Lung (tissue), 12 donors: ENCODE results near the gene HSF5. TPM values are rescaled to one million over a fixed set of nuclear protein-coding genes. Genes with fewer than 3 reads are reported as not detected.
"Not testable (repeated sequence)": the region's sequence is repeated elsewhere in the genome, so short reads cannot be mapped to it uniquely, and the experiment has no call there.

Experiments used
- ATAC-seq: fragments of 200-7000 bp; cut with Tn5 transposase; one replicate; pipeline ENCODE4 v1.9.1; 2020; ENCODE audit warnings: moderate number of reproducible peaks; ENCODE audit not compliant: insufficient read depth, low FRiP score
- DNase-seq, 3 donors: peaks; one replicate each; pipeline ENCODE4 v3.0.0-alpha.2; 2013 to 2017
- H3K27ac ChIP-seq, 2 donors: one replicate each; pipeline ENCODE4 v1.5.1; 2013; ENCODE audit warnings: mild to moderate bottlenecking in 2 of 2, moderate library complexity in 2 of 2, control low read depth in 1 of 2, inconsistent platforms in 1 of 2, low read depth in 1 of 2, low read length in 1 of 2
- H3K27me3 ChIP-seq, 3 donors: one replicate each; pipeline ENCODE4 v1.5.1; 2013; ENCODE audit warnings: low read length in 2 of 3; ENCODE audit not compliant: control insufficient read depth in 3 of 3, insufficient read depth in 3 of 3
- H3K36me3 ChIP-seq, 4 donors: one replicate each; pipeline ENCODE4 v1.5.1; 2013; ENCODE audit warnings: low read length in 4 of 4, mild to moderate bottlenecking in 1 of 4, moderate library complexity in 1 of 4; ENCODE audit not compliant: control insufficient read depth in 4 of 4, insufficient read depth in 4 of 4
- H3K4me1 ChIP-seq, 5 donors: one replicate each; pipeline ENCODE4 v1.5.1; 2013; ENCODE audit warnings: low read length in 5 of 5, mild to moderate bottlenecking in 2 of 5, moderate library complexity in 1 of 5; ENCODE audit not compliant: control insufficient read depth in 5 of 5, insufficient read depth in 5 of 5
- H3K4me3 ChIP-seq: one replicate; pipeline ENCODE4 v1.5.1; 2013; ENCODE audit warnings: mild to moderate bottlenecking, control low read depth, moderate library complexity
- H3K9ac ChIP-seq, 2 donors: one replicate each; pipeline ENCODE4 v1.5.1; 2013; ENCODE audit warnings: low read length in 2 of 2, control low read depth in 1 of 2; ENCODE audit not compliant: insufficient read depth in 1 of 2
- H3K9me3 ChIP-seq, 4 donors: one replicate each; pipeline ENCODE4 v1.5.1; 2013; ENCODE audit warnings: low read length in 3 of 4, mild to moderate bottlenecking in 1 of 4, moderate library complexity in 1 of 4; ENCODE audit not compliant: control insufficient read depth in 4 of 4, insufficient read depth in 3 of 4
- WGBS, 2 donors: extraction: QIAGEN DNeasy Blood & Tissue Kit; methylation state at CpG; one replicate each; pipeline ENCODE4 v1.1.7; 2013; 5-methylcytosine and 5-hydroxymethylcytosine counted together
- polyA plus RNA-seq, 2 donors: library from polyadenylated mRNA; stranded (reverse); fragments of 200-250 nt; gene quantifications; one replicate each; pipeline ENCODE4 v1.2.1, GENCODE V29; 2013
- total RNA-seq, 2 donors: library from RNA; depleted of rRNA in 1 of 2; stranded (reverse); fragments of >200 nt in 1 of 2; gene quantifications; one replicate each; pipeline ENCODE4 v1.2.1, GENCODE V29; 2014 to 2021
- TF ChIP-seq, protein P1 (sequence below): IDR thresholded peaks from 2 replicates; pipeline ENCODE4 v1.5.1; 2012; ENCODE audit warnings: mild to moderate bottlenecking; ENCODE audit errors: control extremely low read depth, extremely low read depth
- donor health status: control.
- donor health status: control.
- donor health status: Bipolar disorder and iron deficiency.
- donor health status: healthy.
- donor health status: DM: yes; HTN: yes; CAD: no.

Gene HSF5
- total and polyA plus RNA-seq, 4 donors = 0.02 to 0.17 (median 0.08) TPM

DNA sequence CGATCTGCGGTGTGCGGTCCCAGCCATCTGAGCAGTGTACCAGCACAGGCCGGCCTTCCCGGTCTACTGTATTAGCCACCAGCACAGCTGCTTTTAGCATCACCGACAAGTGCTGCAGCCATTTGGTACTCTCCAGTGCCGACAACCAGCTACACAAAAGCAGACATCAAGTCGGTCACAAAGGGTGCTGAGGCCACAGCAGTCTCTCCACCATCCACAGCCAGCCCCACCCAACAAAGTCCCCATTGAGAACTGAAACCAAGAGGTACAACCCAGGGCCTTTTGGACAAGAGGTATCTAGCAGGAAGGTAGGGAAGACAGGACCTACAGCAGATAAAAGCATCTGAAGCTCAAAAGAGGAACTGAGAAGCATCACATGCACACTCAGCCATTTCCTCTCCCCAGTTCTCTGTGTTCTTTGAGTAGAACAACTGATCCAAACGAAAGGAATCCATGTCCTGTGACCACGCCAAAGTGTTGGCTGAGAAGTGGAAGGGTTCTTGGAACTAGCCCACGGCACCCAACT, 16.7 kb upstream of the HSF5 start:
- ATAC-seq (no peak), DNase-seq (no peak)
- TF ChIP-seq, protein P1, sequence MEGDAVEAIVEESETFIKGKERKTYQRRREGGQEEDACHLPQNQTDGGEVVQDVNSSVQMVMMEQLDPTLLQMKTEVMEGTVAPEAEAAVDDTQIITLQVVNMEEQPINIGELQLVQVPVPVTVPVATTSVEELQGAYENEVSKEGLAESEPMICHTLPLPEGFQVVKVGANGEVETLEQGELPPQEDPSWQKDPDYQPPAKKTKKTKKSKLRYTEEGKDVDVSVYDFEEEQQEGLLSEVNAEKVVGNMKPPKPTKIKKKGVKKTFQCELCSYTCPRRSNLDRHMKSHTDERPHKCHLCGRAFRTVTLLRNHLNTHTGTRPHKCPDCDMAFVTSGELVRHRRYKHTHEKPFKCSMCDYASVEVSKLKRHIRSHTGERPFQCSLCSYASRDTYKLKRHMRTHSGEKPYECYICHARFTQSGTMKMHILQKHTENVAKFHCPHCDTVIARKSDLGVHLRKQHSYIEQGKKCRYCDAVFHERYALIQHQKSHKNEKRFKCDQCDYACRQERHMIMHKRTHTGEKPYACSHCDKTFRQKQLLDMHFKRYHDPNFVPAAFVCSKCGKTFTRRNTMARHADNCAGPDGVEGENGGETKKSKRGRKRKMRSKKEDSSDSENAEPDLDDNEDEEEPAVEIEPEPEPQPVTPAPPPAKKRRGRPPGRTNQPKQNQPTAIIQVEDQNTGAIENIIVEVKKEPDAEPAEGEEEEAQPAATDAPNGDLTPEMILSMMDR = no peak
- Histone ChIP-seq H3K9me3 (no peaks in the 10 kb centered on the region), H3K4me1 (no peaks in the 10 kb centered on the region), H3K36me3 (peaks cover 35 to 73% (median 48%) of the 10 kb centered on the region in 4 donors), H3K4me3 (no peak overlapping the region), H3K9ac (no peak overlapping the region), H3K27me3 (no peaks in the 10 kb centered on the region), H3K27ac (no peak overlapping the region)
- WGBS, 2 donors = 75 to 81% methylated on average over 11 of the region's 11 CpGs

DNA sequence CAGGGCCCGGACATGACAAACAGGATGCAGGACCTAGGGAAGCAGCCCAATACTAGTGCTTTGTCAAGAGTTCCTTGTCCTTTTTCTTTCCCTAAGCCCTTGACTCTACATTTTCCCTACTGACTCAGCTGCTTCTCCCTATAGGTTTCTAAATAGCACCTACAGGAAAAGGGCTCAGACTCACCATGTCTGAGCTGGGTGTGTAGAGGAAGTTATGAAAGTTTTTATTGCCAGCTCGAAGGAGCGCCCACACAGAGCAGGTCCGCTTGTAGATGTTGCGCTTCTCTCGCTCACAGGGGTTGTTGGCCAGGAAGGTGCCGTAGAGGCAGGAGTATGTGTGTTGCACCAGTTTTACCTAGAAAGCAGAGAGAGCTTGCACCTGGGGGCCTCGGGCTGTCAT, 15.7 kb upstream of the HSF5 start:
- H3K9ac ChIP-seq = no peak overlapping the region
- TF ChIP-seq, protein P1 = no peak
- DNase-seq = no peak
- no peaks in the 10 kb centered on the region for H3K9me3 ChIP-seq
- no peak for ATAC-seq
- 45 to 78% methylated on average over 8 of the region's 8 CpGs for WGBS, 2 donors
- no peak overlapping the region for H3K27ac ChIP-seq
- no peak overlapping the region for H3K4me3 ChIP-seq
- H3K36me3 ChIP-seq = peaks cover 29 to 64% (median 45%) of the 10 kb centered on the region in 4 donors
- no peaks in the 10 kb centered on the region for H3K4me1 ChIP-seq
- no peaks in the 10 kb centered on the region for H3K27me3 ChIP-seq

DNA sequence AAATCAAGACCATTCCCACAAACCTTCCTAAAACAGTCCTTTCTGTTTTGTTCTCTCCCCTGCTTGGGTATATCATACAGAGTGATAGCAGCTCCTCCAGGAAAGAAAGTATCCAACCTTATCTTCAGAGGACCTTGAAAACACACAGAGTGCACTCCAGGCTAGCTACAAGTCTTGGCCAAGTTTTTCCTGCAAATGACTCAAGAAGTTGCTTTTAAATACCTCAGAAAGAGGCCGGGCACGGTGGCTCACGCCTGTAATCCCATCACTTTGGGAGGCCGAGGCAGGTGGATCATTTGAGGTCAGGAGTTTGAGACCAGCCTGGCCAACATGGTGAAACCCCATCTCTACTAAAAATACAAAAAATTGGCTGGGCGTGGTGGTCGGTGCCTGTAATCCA, 14.9 kb upstream of the HSF5 start:
- H3K27ac ChIP-seq, DNase-seq, H3K9ac ChIP-seq, H3K27me3 ChIP-seq, H3K4me3 ChIP-seq, ATAC-seq, H3K9me3 ChIP-seq, H3K4me1 ChIP-seq: not testable (repeated sequence)
- peaks cover 27 to 58% (median 39%) of the 10 kb centered on the region in 4 donors for H3K36me3 ChIP-seq
- 75 to 84% methylated on average over 6 of the region's 6 CpGs for WGBS, 2 donors

DNA sequence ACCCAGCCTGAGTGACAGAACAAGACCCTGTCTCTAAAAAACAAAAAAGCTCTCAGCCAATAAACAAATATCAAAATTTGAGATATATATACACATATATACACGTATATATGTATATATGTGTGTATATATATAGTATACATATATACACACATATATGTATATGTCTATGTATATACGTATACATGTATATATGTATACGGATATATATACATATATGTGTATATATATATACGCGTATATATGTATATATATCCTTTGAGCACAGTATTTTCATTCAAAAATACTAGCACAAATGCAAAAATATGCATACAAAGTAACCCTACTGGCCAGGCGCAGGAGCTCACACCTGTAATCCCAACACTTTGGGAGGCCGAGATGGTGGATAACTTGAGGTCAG, 13.2 kb upstream of the HSF5 start:
- Histone ChIP-seq H3K27ac (no peak overlapping the region), H3K9me3 (no peaks in the 10 kb centered on the region), H3K4me3 (no peak overlapping the region), H3K4me1 (no peaks in the 10 kb centered on the region), H3K9ac (no peak overlapping the region), H3K36me3 (peaks cover 30 to 61% (median 36%) of the 10 kb centered on the region in 4 donors), H3K27me3 (no peaks in the 10 kb centered on the region)
- ATAC-seq = no peak
- DNase-seq = no peak
- TF ChIP-seq, protein P1 = no peak
- WGBS, 2 donors = 95 to 97% methylated on average over 7 of the region's 7 CpGs
